Fibroblast of peridontal ligament (primary cell): Measurements from ENCODE around the gene TLE4.

Experiments used
- DNase-seq: peaks from one replicate; pipeline ENCODE4 v3.0.0-alpha.2; 2010; ENCODE audit errors: extremely low read depth

TLE4 gene

GRCh38 chr9:79572032-79572607, 355 bp downstream of the TLE4 start:
- DNase-seq: no peak

GRCh38 chr9:79572608-79573411, 1.0 kb downstream of the TLE4 start:
- DNase-seq: no peak

GRCh38 chr9:79573412-79573923, 1.7 kb downstream of the TLE4 start:
- no peak for DNase-seq

- no peak for DNase-seq
These were observed 2.4 kb downstream of the TLE4 start for GRCh38 chr9:79574136-79574535.

GRCh38 chr9:79574781-79575180, 3.0 kb downstream of the TLE4 start:
- DNase-seq: no peak

GRCh38 chr9:79575547-79575946, 3.8 kb downstream of the TLE4 start:
- DNase-seq: no peak

- peak; percentile 76 for DNase-seq
These were observed 6.4 kb downstream of the TLE4 start for GRCh38 chr9:79577969-79578723.

- peak; percentile 45 for DNase-seq
These were observed 7.1 kb downstream of the TLE4 start for GRCh38 chr9:79578891-79579290.

GRCh38 chr9:79579624-79580023, 7.9 kb downstream of the TLE4 start:
- DNase-seq: no peak

- DNase-seq: no peak
These were observed 8.3 kb downstream of the TLE4 start for GRCh38 chr9:79580055-79580454.

GRCh38 chr9:79581388-79581787, 9.6 kb downstream of the TLE4 start:
- DNase-seq: peak; percentile 57

- DNase-seq: peak; percentile 85
These were observed 10.0 kb downstream of the TLE4 start for GRCh38 chr9:79581794-79582193.

- no peak for DNase-seq
These were observed 12.3 kb downstream of the TLE4 start for GRCh38 chr9:79583952-79584654.

- no peak for DNase-seq
These were observed 12.9 kb downstream of the TLE4 start for GRCh38 chr9:79584655-79584982.

- no peak for DNase-seq
These were observed 16.9 kb downstream of the TLE4 start for GRCh38 chr9:79588488-79589223.

- no peak for DNase-seq
These were observed 19.7 kb downstream of the TLE4 start for GRCh38 chr9:79591458-79591857.

- DNase-seq: no peak
These were observed 21.1 kb downstream of the TLE4 start for GRCh38 chr9:79592726-79593493.

- no peak for DNase-seq
These were observed 27.0 kb downstream of the TLE4 start for GRCh38 chr9:79598562-79599345.

GRCh38 chr9:79600466-79600865, 28.7 kb downstream of the TLE4 start:
- DNase-seq: no peak
